ENCODE data around the gene CIB2. TPM values are rescaled to one million over a fixed set of nuclear protein-coding genes. Genes with fewer than 3 reads are reported as not detected.

Gene CIB2
- total RNA-seq = 1 to 10 TPM; 2.0 to 2.2 TPM

DNA sequence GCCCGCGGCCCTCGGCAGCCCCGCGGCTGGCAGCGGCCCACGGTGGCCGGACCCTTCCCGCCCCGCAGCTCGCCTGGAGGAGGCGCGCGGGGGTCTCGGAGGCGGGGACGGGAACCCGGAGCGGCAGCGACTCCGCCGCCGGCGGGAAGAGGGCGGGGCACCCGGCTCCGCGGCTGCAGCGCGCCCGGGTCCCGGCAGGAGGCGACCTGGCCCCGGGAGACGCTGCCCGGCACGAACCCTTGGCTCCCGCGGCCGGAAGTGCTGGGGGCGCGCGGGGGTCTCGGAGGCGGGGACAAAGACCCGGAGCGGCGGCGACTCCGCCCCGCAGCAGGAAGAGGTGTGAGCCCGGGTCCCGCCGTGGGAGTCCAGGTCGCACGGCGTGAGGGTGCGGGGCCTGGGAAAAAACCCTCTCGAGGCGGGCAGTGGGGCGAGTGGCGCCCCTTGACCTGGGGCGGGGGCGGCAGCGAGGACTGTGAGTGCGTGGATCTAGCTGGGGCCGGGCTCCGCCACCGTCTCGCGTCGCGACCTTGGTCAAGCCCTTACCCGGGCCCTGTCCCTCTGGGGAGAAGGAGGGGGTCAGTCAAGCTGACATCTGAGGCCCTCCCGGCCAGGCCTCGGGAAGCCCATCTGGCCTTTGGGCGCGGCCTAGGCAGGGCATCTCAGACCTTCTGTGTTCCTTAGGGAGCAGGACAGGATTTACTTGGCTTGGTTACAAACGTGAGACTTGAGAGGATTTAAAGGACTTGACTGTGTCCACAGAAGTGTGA lies at the start of gene CIB2:
CIB2 (minus strand) TSS at position 151 of the 767 bp plus-strand sequence. CDS start 230 bp downstream, outside the sequence.
- Mint-ChIP-seq H3K27ac (peak within 1 kb of the TSS; percentile 11), H3K4me3 (peak within 1 kb of the TSS; percentile 73), H3K27me3 (no peaks in the 10 kb centered on the region), H3K36me3 (no peaks in the 10 kb centered on the region), H3K4me1 (ENCODE audit: low read depth) (peaks cover 21% of the 10 kb centered on the region), H3K9me3 (no peaks in the 10 kb centered on the region)
- peak; percentile 83 for DNase-seq
- CTCF ChIA-PET = interaction anchor here (0.5 to 4.3 kb wide), 27 partner anchors 9 to 227 kb away, joined by 3 to 61 read pairs (median 4); partner anchors contain the start of genes DNAJA4, IDH3A and SKIC8
- POLR2A ChIA-PET = interaction anchor here (0.8 to 1.1 kb wide), 2 partner anchors 19 to 64 kb away, joined by 3 to 4 read pairs; no protein-coding TSS in a partner anchor
- intact Hi-C loops (cut with micrococcal nuclease) = loop anchor here (1.0 kb wide), 3 partner anchors 18 to 110 kb away; partner anchors contain the start of gene IDH3A

DNA sequence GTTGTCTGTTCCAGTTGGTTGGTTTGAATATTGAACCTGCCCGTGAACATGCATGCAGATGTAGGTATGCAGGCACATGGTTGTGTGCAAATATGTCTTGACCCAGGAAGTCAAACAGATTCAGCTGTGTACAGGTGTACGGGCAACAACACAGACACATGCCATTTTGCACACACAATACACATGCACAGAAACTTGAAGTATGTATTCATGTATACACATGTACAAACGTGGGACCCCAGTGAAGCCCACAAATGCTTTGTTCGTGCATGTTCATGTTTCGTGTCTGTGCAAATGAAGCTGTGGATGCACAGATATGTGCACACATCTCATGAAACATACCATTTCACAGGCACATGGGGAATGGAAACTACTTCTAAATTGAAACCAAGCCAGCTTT lies 48.7 kb upstream of the CIB2 start:
- no peak overlapping the region for H3K4me3 Mint-ChIP-seq
- POLR2A ChIA-PET = no interaction called here

DNA sequence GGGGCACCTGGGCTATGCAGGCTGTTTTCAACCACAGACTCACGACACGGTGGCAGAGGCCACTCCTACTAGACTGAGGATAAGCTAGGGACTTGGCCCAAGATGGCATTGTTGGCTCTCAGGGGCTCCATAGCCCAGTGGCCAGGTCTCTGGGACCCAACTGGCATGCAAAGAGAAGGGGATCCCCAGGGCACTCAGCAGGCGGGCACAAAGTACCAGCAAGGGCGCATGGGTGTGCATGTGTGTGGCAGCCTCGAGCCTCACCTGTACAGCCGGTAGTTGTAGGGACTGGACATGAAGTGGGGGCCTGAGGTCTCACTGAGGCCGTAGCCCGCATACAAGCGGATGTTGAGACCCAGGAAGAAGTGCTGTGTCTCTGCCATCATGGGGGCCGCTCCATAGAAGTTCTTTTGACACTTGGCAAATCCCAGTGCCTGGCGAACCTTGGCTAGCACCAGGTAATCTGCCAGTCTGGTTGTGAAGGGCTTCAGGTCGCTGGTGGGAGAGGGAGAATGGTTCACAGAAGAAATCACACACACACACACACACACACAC lies 48.1 kb upstream of the CIB2 start:
- POLR2A ChIA-PET = no interaction called here
- Mint-ChIP-seq H3K9me3 (no peaks in the 10 kb centered on the region), H3K27ac (no peak overlapping the region), H3K4me3 (no peak overlapping the region), H3K4me1 (ENCODE audit: low read depth) (peaks cover 3% of the 10 kb centered on the region), H3K36me3 (no peaks in the 10 kb centered on the region), H3K27me3 (no peaks in the 10 kb centered on the region)
- intact Hi-C loops (cut with micrococcal nuclease) = no loop called here
- no peak for DNase-seq
- CTCF ChIA-PET = interaction anchor here (0.6 to 3.6 kb wide), 5 partner anchors 16 to 67 kb away, joined by 3 to 40 read pairs (median 9); no protein-coding TSS in a partner anchor

More for the DNA sequence above, 48.7 kb upstream of the CIB2 start:
- no peaks in the 10 kb centered on the region for H3K9me3 Mint-ChIP-seq
- H3K4me1 Mint-ChIP-seq (ENCODE audit: low read depth) = no peaks in the 10 kb centered on the region
- CTCF ChIA-PET = interaction anchor here (1.4 to 2.0 kb wide), 2 partner anchors 16 to 67 kb away, joined by 3 to 9 read pairs; no protein-coding TSS in a partner anchor
- no peak overlapping the region for H3K27ac Mint-ChIP-seq
- H3K27me3 Mint-ChIP-seq = no peaks in the 10 kb centered on the region
- intact Hi-C loops (cut with micrococcal nuclease) = no loop called here
- DNase-seq = no peak
- no peaks in the 10 kb centered on the region for H3K36me3 Mint-ChIP-seq

DNA sequence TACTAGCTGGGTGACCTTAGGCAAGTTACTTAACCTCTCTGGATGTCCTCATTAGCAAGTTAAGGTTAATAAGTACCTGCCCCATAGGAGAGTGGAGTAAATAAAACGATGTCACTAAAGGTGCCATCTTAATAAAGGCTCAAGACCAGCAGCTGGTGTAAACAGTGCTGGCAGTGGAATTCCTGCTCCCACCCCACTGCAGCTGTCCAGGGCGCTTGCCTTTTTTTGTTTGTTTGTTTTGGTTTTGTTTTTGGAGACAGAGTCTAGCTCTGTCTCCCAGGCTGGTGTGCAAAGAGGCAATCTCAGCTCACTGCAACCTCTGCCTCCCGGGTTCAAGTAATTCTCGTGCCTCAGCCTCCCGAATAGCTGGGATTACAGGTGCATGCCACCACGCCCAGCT lies 46.8 kb upstream of the CIB2 start:
- Mint-ChIP-seq H3K36me3 (peaks cover 4% of the 10 kb centered on the region), H3K27me3 (no peaks in the 10 kb centered on the region), H3K4me1 (ENCODE audit: low read depth) (peaks cover 11% of the 10 kb centered on the region), H3K4me3 (no peak overlapping the region), H3K27ac (no peak overlapping the region), H3K9me3 (no peaks in the 10 kb centered on the region)
- ChIA-PET POLR2A (no interaction called here), CTCF (interaction anchor here (0.5 to 3.6 kb wide), 11 partner anchors 12 to 402 kb away, joined by 3 to 40 read pairs (median 4); no protein-coding TSS in a partner anchor)
- no peak for DNase-seq
- intact Hi-C loops (cut with micrococcal nuclease) = no loop called here

DNA sequence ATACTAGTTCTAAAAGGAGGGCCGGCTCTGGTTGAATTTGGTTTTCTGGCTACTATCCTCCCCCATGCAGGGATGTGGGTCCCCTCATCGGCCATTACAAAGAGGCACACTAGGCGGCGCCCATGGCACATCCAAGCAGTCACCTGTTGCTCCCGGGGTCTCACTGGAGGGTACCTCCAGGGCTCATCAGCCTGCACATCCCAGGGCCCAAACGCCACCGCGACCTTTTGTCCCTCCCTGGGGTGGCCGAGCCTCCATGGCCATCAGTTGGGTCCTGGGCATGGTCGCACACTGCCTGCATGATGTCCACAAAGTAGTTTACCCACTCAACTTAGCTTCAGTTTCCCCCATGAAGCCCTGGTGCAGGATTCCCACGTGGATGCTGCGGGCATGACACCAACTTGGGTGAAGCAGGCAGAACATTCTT lies 46.2 kb upstream of the CIB2 start:
- intact Hi-C loops (cut with micrococcal nuclease) = loop anchor here (1.0 kb wide), 1 partner anchor 64 kb away; no protein-coding TSS in a partner anchor
- POLR2A ChIA-PET = no interaction called here
- CTCF ChIA-PET = interaction anchor here (0.5 to 3.6 kb wide), 14 partner anchors 9 to 403 kb away, joined by 3 to 40 read pairs (median 4); no protein-coding TSS in a partner anchor

DNA sequence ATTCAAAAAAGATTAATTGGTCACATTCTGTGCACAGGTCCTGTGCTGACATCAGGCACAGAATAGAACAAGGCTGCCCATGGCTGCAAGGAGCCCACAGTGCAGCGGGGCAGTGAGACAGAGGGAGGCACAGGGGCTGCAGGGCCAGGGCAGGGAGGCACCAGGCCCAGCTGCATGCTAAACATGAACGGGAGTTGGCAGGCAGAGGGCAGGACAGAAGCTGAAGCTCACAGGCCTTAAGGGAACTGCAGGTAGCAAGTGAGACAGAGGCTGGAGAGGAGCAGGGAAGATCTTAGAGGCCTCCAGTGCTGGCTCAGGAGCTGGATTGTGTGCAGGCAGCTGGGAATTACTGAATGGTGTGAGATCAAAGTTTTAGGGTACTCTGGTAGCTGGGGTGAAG lies 44.1 kb upstream of the CIB2 start:
- no peak overlapping the region for H3K27ac Mint-ChIP-seq
- H3K27me3 Mint-ChIP-seq = no peaks in the 10 kb centered on the region
- no peaks in the 10 kb centered on the region for H3K9me3 Mint-ChIP-seq
- H3K4me3 Mint-ChIP-seq = no peak overlapping the region
- H3K4me1 Mint-ChIP-seq (ENCODE audit: low read depth) = peaks cover 17% of the 10 kb centered on the region
- no peak for DNase-seq
- CTCF ChIA-PET = interaction anchor here (0.7 to 1.2 kb wide), 3 partner anchors 20 to 66 kb away, joined by 3 to 5 read pairs (median 3); no protein-coding TSS in a partner anchor
- intact Hi-C loops (cut with micrococcal nuclease) = no loop called here
- POLR2A ChIA-PET = no interaction called here
- H3K36me3 Mint-ChIP-seq = peaks cover 25% of the 10 kb centered on the region

More for the DNA sequence above, 46.2 kb upstream of the CIB2 start:
- H3K4me3 Mint-ChIP-seq = no peak overlapping the region
- no peak overlapping the region for H3K27ac Mint-ChIP-seq
- peaks cover 8% of the 10 kb centered on the region for H3K36me3 Mint-ChIP-seq
- no peaks in the 10 kb centered on the region for H3K27me3 Mint-ChIP-seq
- H3K4me1 Mint-ChIP-seq (ENCODE audit: low read depth) = peaks cover 14% of the 10 kb centered on the region
- H3K9me3 Mint-ChIP-seq = no peaks in the 10 kb centered on the region
- DNase-seq = peak; percentile 59

DNA sequence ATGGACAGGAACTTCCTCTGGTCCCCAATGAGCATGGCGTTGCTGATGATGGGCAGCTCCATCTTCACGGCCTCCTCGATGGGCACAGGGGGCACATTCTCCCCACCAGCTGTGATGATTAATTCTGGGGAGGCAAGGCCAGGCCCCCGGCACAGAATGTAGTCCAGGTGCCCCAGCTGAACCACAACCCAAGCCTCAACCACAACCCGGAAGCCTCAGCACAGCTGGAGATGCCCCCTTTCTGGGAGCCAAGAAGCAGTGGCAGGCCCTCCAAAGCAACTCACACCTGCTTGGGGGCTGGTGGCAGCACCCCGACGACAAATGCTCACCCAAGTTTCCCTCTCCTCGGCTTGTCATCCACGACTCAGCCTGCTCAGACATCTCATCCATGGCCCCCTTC lies 43.2 kb upstream of the CIB2 start:
- intact Hi-C loops (cut with micrococcal nuclease) = no loop called here
- Mint-ChIP-seq H3K4me3 (no peak overlapping the region), H3K27me3 (no peaks in the 10 kb centered on the region), H3K36me3 (peaks cover 31% of the 10 kb centered on the region), H3K9me3 (no peaks in the 10 kb centered on the region), H3K4me1 (ENCODE audit: low read depth) (peaks cover 17% of the 10 kb centered on the region), H3K27ac (no peak overlapping the region)
- POLR2A ChIA-PET = no interaction called here
- CTCF ChIA-PET = interaction anchor here (0.6 to 1.2 kb wide), 3 partner anchors 50 to 67 kb away, joined by 3 read pairs; no protein-coding TSS in a partner anchor
- DNase-seq = no peak

DNA sequence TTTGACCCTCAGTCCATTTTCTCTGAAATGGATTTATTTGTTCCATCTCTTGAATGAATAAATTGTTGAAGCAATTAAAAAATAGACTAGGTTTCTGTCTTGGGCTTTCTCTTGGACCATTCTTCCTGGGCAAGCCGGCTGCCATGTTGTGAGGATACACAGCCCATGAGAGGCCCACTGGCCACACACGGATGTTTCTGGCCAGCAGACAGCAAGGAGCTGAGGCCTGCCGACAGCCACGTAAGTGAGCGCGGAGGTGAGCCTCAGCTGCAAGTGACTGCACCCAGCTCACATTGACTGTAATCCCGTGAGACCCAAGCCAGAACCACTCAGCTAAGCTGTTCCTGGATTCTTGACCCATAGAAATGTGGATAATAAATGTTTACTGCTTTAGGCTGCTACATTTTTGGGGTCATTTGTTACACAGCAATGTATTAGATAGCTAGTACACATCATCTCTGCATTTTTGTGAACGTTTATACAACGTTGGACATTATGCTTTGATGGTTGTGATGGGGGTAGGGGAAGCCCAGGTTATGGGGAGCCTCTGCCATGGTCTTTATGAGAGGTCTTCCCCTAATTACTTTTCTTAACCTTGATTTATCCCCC lies 40.7 kb upstream of the CIB2 start:
- H3K9me3 Mint-ChIP-seq = no peaks in the 10 kb centered on the region
- H3K27me3 Mint-ChIP-seq = no peaks in the 10 kb centered on the region
- H3K4me1 Mint-ChIP-seq (ENCODE audit: low read depth) = peaks cover 26% of the 10 kb centered on the region
- no peak for DNase-seq
- ChIA-PET POLR2A (no interaction called here), CTCF (interaction anchor here (0.8 to 1.4 kb wide), 6 partner anchors 24 to 213 kb away, joined by 3 to 6 read pairs (median 4); partner anchors contain the start of gene CIB2)
- H3K4me3 Mint-ChIP-seq = no peak overlapping the region
- peaks cover 48% of the 10 kb centered on the region for H3K36me3 Mint-ChIP-seq
- intact Hi-C loops (cut with micrococcal nuclease) = no loop called here
- H3K27ac Mint-ChIP-seq = no peak overlapping the region

DNA sequence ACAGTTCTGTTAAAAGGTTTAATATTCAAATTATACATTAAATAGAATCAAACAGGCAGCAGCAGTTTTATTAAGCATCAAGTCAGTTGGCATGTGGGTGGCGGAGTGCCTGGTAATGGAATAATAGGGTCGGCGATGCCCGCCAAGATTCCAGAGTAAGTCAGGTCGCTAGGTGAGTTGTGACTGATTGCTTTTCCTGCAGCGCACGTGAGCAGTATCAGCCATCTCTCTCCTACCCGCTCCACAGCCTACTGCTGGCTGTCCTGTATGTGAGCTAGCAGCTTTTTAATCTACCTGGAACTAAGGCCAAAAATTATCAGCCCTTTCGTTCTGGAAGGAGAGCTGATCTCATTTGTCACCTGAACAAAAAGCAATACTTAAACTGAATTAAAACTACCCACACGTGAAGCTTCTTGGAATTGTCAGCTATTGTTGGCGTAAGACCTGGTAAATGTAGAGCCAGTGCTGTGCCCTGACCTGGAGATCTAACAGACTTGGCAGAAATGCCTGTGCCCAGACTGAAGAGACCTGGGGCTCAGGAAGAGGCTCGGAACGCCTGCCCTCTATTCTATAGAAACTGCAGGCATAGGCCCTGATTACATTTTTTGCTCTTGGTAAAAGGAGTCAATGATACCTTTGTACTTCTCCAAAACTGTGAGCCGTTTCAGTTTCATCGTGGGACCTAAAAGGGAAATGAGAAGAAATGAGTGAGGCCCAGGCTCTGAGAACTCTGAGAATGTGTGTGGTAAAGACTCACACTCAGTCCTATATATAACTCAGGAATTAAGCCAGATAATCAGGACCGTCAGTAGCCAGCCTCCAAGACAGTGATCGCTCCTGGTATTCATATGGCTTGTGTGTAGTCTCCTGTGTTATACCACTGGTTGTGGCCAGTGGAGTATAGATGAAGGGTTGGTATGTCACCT lies 39.9 kb upstream of the CIB2 start:
- no peak overlapping the region for H3K27ac Mint-ChIP-seq
- ChIA-PET POLR2A (no interaction called here), CTCF (no interaction called here)
- DNase-seq = no peak
- no peaks in the 10 kb centered on the region for H3K9me3 Mint-ChIP-seq
- no peak overlapping the region for H3K4me3 Mint-ChIP-seq
- no peaks in the 10 kb centered on the region for H3K27me3 Mint-ChIP-seq
- H3K4me1 Mint-ChIP-seq (ENCODE audit: low read depth) = peaks cover 32% of the 10 kb centered on the region
- peaks cover 54% of the 10 kb centered on the region for H3K36me3 Mint-ChIP-seq
- intact Hi-C loops (cut with micrococcal nuclease) = no loop called here

DNA sequence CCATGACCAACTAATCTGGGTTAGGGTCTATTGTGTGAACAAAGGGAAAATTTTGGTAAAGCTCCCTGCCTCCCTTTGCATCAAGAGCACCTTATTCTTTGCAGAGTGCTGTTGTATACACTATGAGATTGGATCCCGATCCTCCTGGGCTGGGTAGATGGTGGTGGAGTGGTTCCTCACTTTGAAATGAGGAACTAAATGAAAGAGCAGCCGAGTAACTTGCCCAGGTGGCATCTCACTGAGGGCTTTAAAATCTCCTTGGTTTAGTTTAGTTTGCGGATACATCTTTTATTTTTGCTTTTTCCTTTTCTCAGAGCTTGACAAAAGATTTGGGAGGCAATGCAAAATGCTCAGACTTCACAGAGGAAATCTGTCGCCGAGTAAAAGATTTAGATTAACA lies 37.4 kb upstream of the CIB2 start:
- Mint-ChIP-seq H3K4me3 (no peak overlapping the region), H3K4me1 (ENCODE audit: low read depth) (peaks cover 24% of the 10 kb centered on the region), H3K36me3 (peaks cover 67% of the 10 kb centered on the region), H3K27me3 (no peaks in the 10 kb centered on the region), H3K27ac (no peak overlapping the region), H3K9me3 (no peaks in the 10 kb centered on the region)
- intact Hi-C loops (cut with micrococcal nuclease) = no loop called here
- POLR2A ChIA-PET = no interaction called here
- CTCF ChIA-PET = interaction anchor here (1.7 kb wide), 1 partner anchor 8 kb away, joined by 6 read pairs; no protein-coding TSS in a partner anchor
- no peak for DNase-seq

DNA sequence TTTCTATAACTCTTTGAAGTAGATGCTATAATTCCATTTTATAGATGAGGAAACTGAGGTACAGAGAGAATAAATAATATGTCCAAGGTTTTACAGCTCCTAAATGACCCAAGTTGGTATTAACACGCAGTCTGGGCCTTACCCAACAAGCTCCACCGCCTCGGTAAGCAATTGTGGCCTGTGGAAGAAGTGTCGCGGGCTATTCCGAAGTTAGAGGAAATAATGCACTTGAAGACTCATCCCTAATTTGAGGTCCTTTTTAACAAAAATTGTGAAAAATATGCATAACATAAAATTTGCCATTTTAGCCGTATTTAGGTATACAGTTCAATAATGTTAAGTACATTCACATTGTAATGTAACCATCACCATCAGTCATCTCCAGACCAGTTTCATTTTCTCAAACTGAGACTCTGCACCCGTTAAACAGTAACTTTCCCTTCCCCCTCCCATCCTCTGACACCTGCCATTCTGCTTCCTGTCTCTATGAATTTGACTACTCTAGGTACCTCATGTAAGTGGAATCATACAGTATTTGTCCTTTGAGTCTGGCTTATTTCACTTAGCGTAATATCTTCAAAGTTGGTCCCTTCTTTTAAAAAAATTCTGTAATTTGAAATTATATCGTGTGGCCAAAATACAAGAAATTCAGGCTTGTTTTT lies 36.1 kb upstream of the CIB2 start:
- peaks cover 65% of the 10 kb centered on the region for H3K36me3 Mint-ChIP-seq
- no peak overlapping the region for H3K4me3 Mint-ChIP-seq
- intact Hi-C loops (cut with micrococcal nuclease) = loop anchor here (1.0 kb wide), 2 partner anchors 18 to 133 kb away; partner anchors contain the start of gene IDH3A

More for the DNA sequence above, 36.1 kb upstream of the CIB2 start:
- Mint-ChIP-seq H3K9me3 (no peaks in the 10 kb centered on the region), H3K27me3 (no peaks in the 10 kb centered on the region), H3K27ac (peak overlapping the region; percentile 49), H3K4me1 (ENCODE audit: low read depth) (peaks cover 20% of the 10 kb centered on the region)
- CTCF ChIA-PET = interaction anchor here (0.9 to 2.5 kb wide), 6 partner anchors 9 to 73 kb away, joined by 3 to 8 read pairs (median 4); partner anchors contain the start of gene CIB2
- peak; percentile 66 for DNase-seq
- POLR2A ChIA-PET = no interaction called here
